H7 (cell line): ENCODE results near the gene SYTL4. TPM values are rescaled to one million over a fixed set of nuclear protein-coding genes. Genes with fewer than 3 reads are reported as not detected.

ENCODE experiments used
- DNase-seq: peaks from one replicate; pipeline ENCODE4 v3.0.0; 2012
- H3K27me3 ChIP-seq: 2 replicates; pipeline ENCODE4 v1.6.0; 2011; ENCODE audit warnings: mild to moderate bottlenecking, low read length; ENCODE audit not compliant: control insufficient read depth, insufficient read depth
- H3K36me3 ChIP-seq: replicated peaks from 2 replicates; pipeline ENCODE4 v1.5.1; 2011; ENCODE audit warnings: low read length; ENCODE audit not compliant: control insufficient read depth, insufficient read depth
- H3K4me3 ChIP-seq: 2 replicates; pipeline ENCODE4 v1.5.1; 2011; ENCODE audit warnings: low read depth, mild to moderate bottlenecking, control low read depth, low read length, moderate library complexity; ENCODE audit not compliant: insufficient read depth
- total RNA-seq: library from RNA; depleted of rRNA; stranded (reverse); fragments of >200 nt; shearing (Covaris generic); gene quantifications from 2 replicates; pipeline ENCODE4 v1.2.3, GENCODE V29; 2014

Gene SYTL4
- total RNA-seq, 1 experiment from 2014 or later: 1.2 TPM

GRCh38 chrX:100717363-100717762 is 14.6 kb downstream of the SYTL4 start:
- Histone ChIP-seq H3K36me3 (no peaks in the 10 kb centered on the region), H3K27me3 (no peaks in the 10 kb centered on the region), H3K4me3 (no peak overlapping the region)
- DNase-seq: no peak

GRCh38 chrX:100710816-100711215 is 21.1 kb downstream of the SYTL4 start:
- no peak overlapping the region for H3K4me3 ChIP-seq
- no peaks in the 10 kb centered on the region for H3K27me3 ChIP-seq
- no peak for DNase-seq
- no peaks in the 10 kb centered on the region for H3K36me3 ChIP-seq

GRCh38 chrX:100704581-100705203 is 27.2 kb downstream of the SYTL4 start:
- no peak for DNase-seq

GRCh38 chrX:100700809-100701208 is 31.1 kb downstream of the SYTL4 start:
- no peak for DNase-seq
- no peaks in the 10 kb centered on the region for H3K27me3 ChIP-seq
- H3K36me3 ChIP-seq: no peaks in the 10 kb centered on the region

More at GRCh38 chrX:100704581-100705203, 27.2 kb downstream of the SYTL4 start:
- Histone ChIP-seq H3K4me3 (no peak overlapping the region), H3K36me3 (no peaks in the 10 kb centered on the region), H3K27me3 (no peaks in the 10 kb centered on the region)

GRCh38 chrX:100698551-100698950 is 33.4 kb downstream of the SYTL4 start:
- no peak overlapping the region for H3K4me3 ChIP-seq
- DNase-seq: no peak
- H3K27me3 ChIP-seq: no peaks in the 10 kb centered on the region
- H3K36me3 ChIP-seq: no peaks in the 10 kb centered on the region

More at GRCh38 chrX:100700809-100701208, 31.1 kb downstream of the SYTL4 start:
- H3K4me3 ChIP-seq: no peak overlapping the region

GRCh38 chrX:100696699-100697351 is 35.1 kb downstream of the SYTL4 start:
- no peak for DNase-seq
- H3K27me3 ChIP-seq: no peaks in the 10 kb centered on the region
- H3K36me3 ChIP-seq: no peaks in the 10 kb centered on the region
- H3K4me3 ChIP-seq: no peak overlapping the region

- Histone ChIP-seq H3K36me3 (no peaks in the 10 kb centered on the region), H3K27me3 (no peaks in the 10 kb centered on the region), H3K4me3 (no peak overlapping the region)
- DNase-seq: no peak
These were observed 35.9 kb downstream of the SYTL4 start for GRCh38 chrX:100695991-100696390.

- DNase-seq: no peak
- Histone ChIP-seq H3K27me3 (no peaks in the 10 kb centered on the region), H3K36me3 (no peaks in the 10 kb centered on the region), H3K4me3 (no peak overlapping the region)
These were observed 36.6 kb downstream of the SYTL4 start for GRCh38 chrX:100695302-100695701.

- no peak for DNase-seq
These were observed 44.4 kb downstream of the SYTL4 start for GRCh38 chrX:100687546-100687945.

GRCh38 chrX:100687128-100687527 is 44.8 kb downstream of the SYTL4 start:
- Histone ChIP-seq H3K4me3 (no peak overlapping the region), H3K36me3 (no peaks in the 10 kb centered on the region), H3K27me3 (no peaks in the 10 kb centered on the region)
- DNase-seq: no peak

More at GRCh38 chrX:100687546-100687945, 44.4 kb downstream of the SYTL4 start:
- no peak overlapping the region for H3K4me3 ChIP-seq
- no peaks in the 10 kb centered on the region for H3K27me3 ChIP-seq
- H3K36me3 ChIP-seq: no peaks in the 10 kb centered on the region

- DNase-seq: no peak
- H3K36me3 ChIP-seq: no peaks in the 10 kb centered on the region
- H3K4me3 ChIP-seq: no peak overlapping the region
- H3K27me3 ChIP-seq: no peaks in the 10 kb centered on the region
These were observed 46.0 kb downstream of the SYTL4 start for GRCh38 chrX:100685997-100686305.

- no peaks in the 10 kb centered on the region for H3K36me3 ChIP-seq
- no peak overlapping the region for H3K4me3 ChIP-seq
- no peaks in the 10 kb centered on the region for H3K27me3 ChIP-seq
- peak; percentile 72 for DNase-seq
These were observed 46.5 kb downstream of the SYTL4 start for GRCh38 chrX:100685284-100685996.

GRCh38 chrX:100682939-100683338 is 49.0 kb downstream of the SYTL4 start:
- no peak for DNase-seq
- Histone ChIP-seq H3K27me3 (no peaks in the 10 kb centered on the region), H3K36me3 (no peaks in the 10 kb centered on the region), H3K4me3 (no peak overlapping the region)

- Histone ChIP-seq H3K36me3 (no peaks in the 10 kb centered on the region), H3K4me3 (no peak overlapping the region), H3K27me3 (no peaks in the 10 kb centered on the region)
- no peak for DNase-seq
These were observed 50.3 kb downstream of the SYTL4 start for GRCh38 chrX:100681599-100681998.

- no peaks in the 10 kb centered on the region for H3K27me3 ChIP-seq
- H3K4me3 ChIP-seq: no peak overlapping the region
- no peaks in the 10 kb centered on the region for H3K36me3 ChIP-seq
- DNase-seq: no peak
These were observed 51.2 kb downstream of the SYTL4 start for GRCh38 chrX:100680756-100681155.
